Neuronal stem cell (in vitro differentiated cells): Measurements from ENCODE around the gene DNM1L. TPM values are rescaled to one million over a fixed set of nuclear protein-coding genes. Genes with fewer than 3 reads are reported as not detected.

Experiments used
- DNase-seq: peaks from one replicate; pipeline ENCODE4 v3.0.0-alpha.2; 2013; ENCODE audit warnings: low spot score
- H2AFZ ChIP-seq: one replicate; pipeline ENCODE4 v1.6.1; 2013; ENCODE audit warnings: mild to moderate bottlenecking, low read length, inconsistent platforms
- H2AK5ac ChIP-seq: 2 replicates; pipeline ENCODE4 v1.6.1; 2013; ENCODE audit warnings: low read depth, mild to moderate bottlenecking, inconsistent platforms, low read length, moderate library complexity, mixed read lengths
- H2BK120ac ChIP-seq: 2 replicates; pipeline ENCODE4 v1.6.1; 2013; ENCODE audit warnings: low read depth, mild to moderate bottlenecking, inconsistent platforms, low read length, moderate library complexity, mixed read lengths
- H2BK12ac ChIP-seq: one replicate; pipeline ENCODE4 v1.6.1; 2013; ENCODE audit warnings: low read length, inconsistent platforms
- H2BK15ac ChIP-seq: 2 replicates; pipeline ENCODE4 v1.6.1; 2013; ENCODE audit warnings: mild to moderate bottlenecking, low read length, inconsistent platforms, mixed read lengths
- H2BK5ac ChIP-seq: one replicate; pipeline ENCODE4 v1.6.1; 2013; ENCODE audit warnings: inconsistent platforms, mild to moderate bottlenecking, low read length, moderate library complexity
- H3K14ac ChIP-seq: one replicate; pipeline ENCODE4 v1.6.1; 2013; ENCODE audit warnings: low read length, inconsistent platforms
- H3K18ac ChIP-seq: 2 replicates; pipeline ENCODE4 v1.6.1; 2013; ENCODE audit warnings: low read length, inconsistent platforms
- H3K23ac ChIP-seq: 2 replicates; pipeline ENCODE4 v1.6.1; 2013; ENCODE audit warnings: low read depth, mild to moderate bottlenecking, mixed read lengths, low read length, inconsistent platforms; ENCODE audit not compliant: poor library complexity
- H3K27ac ChIP-seq: replicated peaks from 3 replicates; pipeline ENCODE4 v1.5.1; 2013; ENCODE audit warnings: low read length, inconsistent platforms
- H3K27me3 ChIP-seq, 3 experiments: 2 replicates each; pipeline ENCODE4 v1.6.1; 2013; ENCODE audit warnings: low read length in 3 of 3, mild to moderate bottlenecking in 2 of 3, inconsistent platforms in 1 of 3, low read depth in 1 of 3, mixed read lengths in 1 of 3, moderate library complexity in 1 of 3; ENCODE audit not compliant: control insufficient read depth in 3 of 3, insufficient read depth in 3 of 3
- H3K36me3 ChIP-seq, 2 donors: replicated peaks in 1 of 2; 2 replicates each; pipeline ENCODE4 v1.6.1; 2013; ENCODE audit warnings: low read length in 2 of 2; ENCODE audit not compliant: control insufficient read depth in 2 of 2, insufficient read depth in 2 of 2
- H3K4ac ChIP-seq: 2 replicates; pipeline ENCODE4 v1.6.1; 2013; ENCODE audit warnings: inconsistent platforms, mild to moderate bottlenecking, low read length, moderate library complexity
- H3K4me1 ChIP-seq, 2 donors: 1 replicate in 1 of 2; 2 replicates in 1 of 2; pipeline ENCODE4 v1.6.1; 2013; ENCODE audit warnings: low read length in 2 of 2, low read depth in 1 of 2; ENCODE audit not compliant: control insufficient read depth in 2 of 2, insufficient read depth in 1 of 2
- H3K4me2 ChIP-seq: one replicate; pipeline ENCODE4 v1.6.1; 2013; ENCODE audit warnings: mild to moderate bottlenecking, low read length, inconsistent platforms; ENCODE audit not compliant: insufficient read depth, poor library complexity, severe bottlenecking
- H3K4me3 ChIP-seq, 2 donors: 2 replicates each; pipeline ENCODE4 v1.5.1; 2013; ENCODE audit warnings: low read length in 2 of 2, mild to moderate bottlenecking in 2 of 2, inconsistent platforms in 1 of 2, moderate library complexity in 1 of 2
- H3K79me1 ChIP-seq: one replicate; pipeline ENCODE4 v1.6.1; 2013; ENCODE audit warnings: low read depth, mild to moderate bottlenecking, inconsistent platforms, low read length, moderate library complexity
- H3K9ac ChIP-seq: one replicate; pipeline ENCODE4 v1.6.1; 2013; ENCODE audit warnings: mild to moderate bottlenecking, low read depth, low read length, inconsistent platforms; ENCODE audit not compliant: poor library complexity
- H3K9me3 ChIP-seq, 2 donors: replicated peaks in 1 of 2; 2 replicates each; pipeline versions ENCODE3 to v1.6.1; 2013; ENCODE audit warnings: low read length in 2 of 2, mild to moderate bottlenecking in 2 of 2, inconsistent platforms in 1 of 2, low read depth in 1 of 2, mixed read lengths in 1 of 2, moderate library complexity in 1 of 2; ENCODE audit not compliant: control insufficient read depth in 2 of 2, insufficient read depth in 1 of 2
- H4K8ac ChIP-seq: one replicate; pipeline ENCODE4 v1.6.1; 2013; ENCODE audit warnings: low read depth, mild to moderate bottlenecking, inconsistent platforms, low read length, moderate library complexity
- H4K91ac ChIP-seq: one replicate; pipeline ENCODE4 v1.6.1; 2013; ENCODE audit warnings: low read length, low read depth, mild to moderate bottlenecking, inconsistent platforms; ENCODE audit not compliant: poor library complexity
- WGBS, 2 donors: extraction: QIAGEN DNeasy Blood & Tissue Kit; methylation state at CpG; one replicate each; pipeline ENCODE4 v1.1.7; 2013; ENCODE audit warnings: missing lambda C conversion rate in 2 of 2, mixed read lengths in 1 of 2; ENCODE audit not compliant: insufficient read length in 2 of 2, insufficient replicate concordance in 1 of 2; ENCODE audit errors: extremely low coverage in 2 of 2; 5-methylcytosine and 5-hydroxymethylcytosine counted together
- polyA plus RNA-seq, 2 experiments: library from polyadenylated mRNA; stranded (reverse); fragments of 200-250 nt; gene quantifications; one replicate each; pipeline ENCODE4 v1.2.3, GENCODE V29; 2013

Gene DNM1L
- polyA plus RNA-seq (2013, experiment 1 of 2) = 55.3 TPM
- polyA plus RNA-seq (2013, experiment 2 of 2) = 54.7 TPM

GRCh38 chr12:32679091-32679919 is at the start of gene DNM1L:
Gene DNM1L, plus strand, starts transcription at chr12:32679301. Its CDS starts 63 bp downstream, at chr12:32679364.
- H3K27me3 ChIP-seq = no peaks in the 10 kb centered on the region
- peak within 1 kb of the TSS; percentile 91 for H2AFZ ChIP-seq
- H3K18ac ChIP-seq = peak within 1 kb of the TSS; percentile 97
- H2BK120ac ChIP-seq = no peak within 1 kb of the TSS
- H3K79me1 ChIP-seq = peaks cover 5% of the 10 kb centered on the region
- no peaks in the 10 kb centered on the region for H3K9me3 ChIP-seq
- peak within 1 kb of the TSS; percentile 97 for H3K9ac ChIP-seq
- DNase-seq = peak; percentile 94
- peak within 1 kb of the TSS; percentile 96 for H2BK5ac ChIP-seq
- no peak within 1 kb of the TSS for H4K91ac ChIP-seq
- peak within 1 kb of the TSS; percentile 55 for H3K4me2 ChIP-seq
- WGBS, 2 donors = no CpG with 5 or more reads among the region's 76 CpGs
- no peak within 1 kb of the TSS for H2BK12ac ChIP-seq
- H3K4me1 ChIP-seq = peaks cover 0 to 5% of the 10 kb centered on the region in 2 donors
- peak within 1 kb of the TSS; percentile 89 for H3K23ac ChIP-seq
- H3K4ac ChIP-seq = no peak within 1 kb of the TSS
- peaks cover 0 to 16% of the 10 kb centered on the region in 2 donors for H3K36me3 ChIP-seq
- H3K4me3 ChIP-seq = peak within 1 kb of the TSS; percentile 92
- H2AK5ac ChIP-seq = peak within 1 kb of the TSS; percentile 56
- H3K27ac ChIP-seq = peak within 1 kb of the TSS; percentile 95
- H4K8ac ChIP-seq = no peak within 1 kb of the TSS
- H3K14ac ChIP-seq = peak within 1 kb of the TSS; percentile 38
- H2BK15ac ChIP-seq = no peak within 1 kb of the TSS

GRCh38 chr12:32641287-32641901 is 37.7 kb upstream of the DNM1L start:
- Histone ChIP-seq H3K14ac (no peak overlapping the region), H3K9ac (no peak overlapping the region), H4K8ac (no peak overlapping the region), H2BK120ac (no peak overlapping the region), H2AFZ (no peak overlapping the region), H3K79me1 (no peaks in the 10 kb centered on the region), H3K4me1 (no peaks in the 10 kb centered on the region), H3K4me3 (no peak overlapping the region), H3K27me3 (no peaks in the 10 kb centered on the region), H3K18ac (no peak overlapping the region), H4K91ac (no peak overlapping the region), H2AK5ac (no peak overlapping the region), H3K27ac (no peak overlapping the region), H3K23ac (no peak overlapping the region), H3K4me2 (no peak overlapping the region), H2BK15ac (no peak overlapping the region), H2BK12ac (no peak overlapping the region), H3K9me3 (peaks cover 0 to 2% of the 10 kb centered on the region in 2 donors), H2BK5ac (no peak overlapping the region), H3K36me3 (peaks cover 16 to 90% of the 10 kb centered on the region in 2 donors), H3K4ac (no peak overlapping the region)
- DNase-seq = no peak
- 100% methylated on average over 1 of the region's 6 CpGs; no CpG with 5 or more reads in 1 of the 2 donors for WGBS, 2 donors

- Histone ChIP-seq H3K4me2 (no peak overlapping the region), H3K4ac (no peak overlapping the region), H2AFZ (no peak overlapping the region), H3K36me3 (peaks cover 8 to 67% of the 10 kb centered on the region in 2 donors), H3K4me3 (no peak overlapping the region), H3K27me3 (no peaks in the 10 kb centered on the region), H3K79me1 (no peaks in the 10 kb centered on the region), H2BK15ac (no peak overlapping the region), H2BK5ac (no peak overlapping the region), H4K91ac (no peak overlapping the region), H4K8ac (no peak overlapping the region), H2AK5ac (no peak overlapping the region), H3K14ac (no peak overlapping the region), H3K23ac (no peak overlapping the region), H2BK120ac (no peak overlapping the region), H2BK12ac (no peak overlapping the region), H3K9me3 (no peaks in the 10 kb centered on the region), H3K9ac (no peak overlapping the region), H3K4me1 (no peaks in the 10 kb centered on the region), H3K27ac (no peak overlapping the region), H3K18ac (no peak overlapping the region)
- DNase-seq = no peak
- no CpG with 5 or more reads among the region's 2 CpGs for WGBS, 2 donors
Measured at GRCh38 chr12:32644431-32644830, 34.7 kb upstream of the DNM1L start.

- no peak overlapping the region for H3K23ac ChIP-seq
Measured at GRCh38 chr12:32647275-32647674, 31.8 kb upstream of the DNM1L start.

More at GRCh38 chr12:32647275-32647674, 31.8 kb upstream of the DNM1L start:
- DNase-seq = no peak
- H2BK12ac ChIP-seq = no peak overlapping the region
- H2AFZ ChIP-seq = no peak overlapping the region
- H3K9ac ChIP-seq = no peak overlapping the region
- no peaks in the 10 kb centered on the region for H3K4me1 ChIP-seq
- H3K18ac ChIP-seq = no peak overlapping the region
- no peak overlapping the region for H3K4me3 ChIP-seq
- H3K9me3 ChIP-seq = no peaks in the 10 kb centered on the region
- no peak overlapping the region for H4K8ac ChIP-seq
- H3K79me1 ChIP-seq = no peaks in the 10 kb centered on the region
- H3K36me3 ChIP-seq = peaks cover 2 to 39% of the 10 kb centered on the region in 2 donors
- H3K4me2 ChIP-seq = no peak overlapping the region
- H2BK15ac ChIP-seq = no peak overlapping the region
- H3K27me3 ChIP-seq = no peaks in the 10 kb centered on the region
- H2BK5ac ChIP-seq = no peak overlapping the region
- no CpG with 5 or more reads among the region's 3 CpGs for WGBS, 2 donors
- H3K27ac ChIP-seq = no peak overlapping the region
- H2AK5ac ChIP-seq = no peak overlapping the region
- H2BK120ac ChIP-seq = no peak overlapping the region
- no peak overlapping the region for H3K14ac ChIP-seq
- H4K91ac ChIP-seq = no peak overlapping the region
- no peak overlapping the region for H3K4ac ChIP-seq
